Dermis blood vessel endothelial cell (primary cell): ENCODE measurements around the gene KLHDC7B. TPM values are rescaled to one million over a fixed set of nuclear protein-coding genes. Genes with fewer than 3 reads are reported as not detected.
A peak's percentile ranks its signal among the peaks of the same experiment; 100 is the strongest.

Experiments
- DNase-seq: peaks from one replicate; pipeline ENCODE4 v3.0.0; 2010
- total RNA-seq: library from RNA; depleted of rRNA; stranded (reverse); fragments of >200 nt; gene quantifications from 2 replicates; pipeline ENCODE4 v1.2.3, GENCODE V29; 2014

Gene KLHDC7B
- total RNA-seq, 1 donor from 2014 or later, result not detected

DNA sequence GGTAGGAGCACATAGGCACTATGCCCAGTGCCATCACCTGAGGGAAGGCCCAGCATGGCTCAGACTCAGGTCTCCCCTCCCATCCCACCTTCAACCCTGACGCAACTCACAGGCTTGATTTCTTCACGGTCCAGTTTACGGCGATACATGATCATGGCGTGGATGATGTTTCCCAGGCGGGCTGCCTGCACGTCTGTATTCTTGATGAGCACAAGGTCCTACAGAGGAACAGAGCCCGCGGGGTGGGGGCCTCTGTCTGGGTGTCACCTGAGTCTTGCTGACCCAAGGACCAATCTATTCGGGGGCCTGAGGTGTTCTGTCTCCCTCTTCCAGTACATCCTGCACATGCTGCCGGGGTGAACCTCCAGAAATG, 28.7 kb downstream of the KLHDC7B start:
- no peak for DNase-seq

DNA sequence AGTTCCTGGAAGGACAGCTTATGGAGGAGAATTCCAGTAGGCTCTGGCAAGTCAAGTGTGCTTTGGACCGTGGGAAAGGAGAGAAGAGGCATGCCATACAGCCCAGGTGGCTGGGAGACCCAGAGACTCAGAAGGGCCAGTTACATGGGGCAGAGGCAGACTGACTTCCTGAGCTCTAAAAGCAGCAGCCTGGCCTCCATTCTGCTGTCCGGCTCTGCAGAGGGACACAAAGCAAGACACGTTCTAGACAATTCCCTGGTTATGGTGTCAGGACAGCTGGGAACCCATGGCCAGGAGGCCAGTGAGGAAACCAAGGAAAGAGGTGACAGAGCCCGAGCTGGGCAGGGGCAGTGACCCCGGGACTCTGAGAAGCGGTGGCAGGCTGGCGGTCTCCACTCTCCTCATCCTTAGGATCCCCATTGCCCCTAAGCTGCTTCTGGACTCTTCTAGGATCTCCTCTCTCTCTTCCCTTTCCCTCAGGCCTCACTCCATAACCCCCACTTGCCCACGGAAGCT, 29.8 kb downstream of the KLHDC7B start:
- no peak for DNase-seq

DNA sequence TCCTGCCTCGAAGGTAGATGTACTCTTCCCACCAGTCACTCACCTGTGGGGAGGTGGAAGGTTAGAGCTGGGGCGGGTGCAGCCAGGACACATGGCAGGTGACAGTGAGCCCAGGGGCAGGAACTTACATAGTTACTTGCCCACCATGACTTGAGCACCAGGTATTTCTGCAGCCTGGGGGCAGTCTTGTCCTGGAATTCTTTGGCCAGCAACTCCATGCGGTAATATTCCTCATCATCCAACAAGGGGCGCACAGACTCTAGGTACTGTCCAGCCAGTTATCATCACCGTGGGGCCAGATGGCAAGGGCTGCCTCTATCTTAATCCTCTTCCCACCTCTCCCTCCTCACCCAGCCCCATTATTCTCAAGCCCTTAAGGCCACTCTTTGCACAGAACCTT, 30.4 kb downstream of the KLHDC7B start:
- peak; percentile 81 for DNase-seq

DNA sequence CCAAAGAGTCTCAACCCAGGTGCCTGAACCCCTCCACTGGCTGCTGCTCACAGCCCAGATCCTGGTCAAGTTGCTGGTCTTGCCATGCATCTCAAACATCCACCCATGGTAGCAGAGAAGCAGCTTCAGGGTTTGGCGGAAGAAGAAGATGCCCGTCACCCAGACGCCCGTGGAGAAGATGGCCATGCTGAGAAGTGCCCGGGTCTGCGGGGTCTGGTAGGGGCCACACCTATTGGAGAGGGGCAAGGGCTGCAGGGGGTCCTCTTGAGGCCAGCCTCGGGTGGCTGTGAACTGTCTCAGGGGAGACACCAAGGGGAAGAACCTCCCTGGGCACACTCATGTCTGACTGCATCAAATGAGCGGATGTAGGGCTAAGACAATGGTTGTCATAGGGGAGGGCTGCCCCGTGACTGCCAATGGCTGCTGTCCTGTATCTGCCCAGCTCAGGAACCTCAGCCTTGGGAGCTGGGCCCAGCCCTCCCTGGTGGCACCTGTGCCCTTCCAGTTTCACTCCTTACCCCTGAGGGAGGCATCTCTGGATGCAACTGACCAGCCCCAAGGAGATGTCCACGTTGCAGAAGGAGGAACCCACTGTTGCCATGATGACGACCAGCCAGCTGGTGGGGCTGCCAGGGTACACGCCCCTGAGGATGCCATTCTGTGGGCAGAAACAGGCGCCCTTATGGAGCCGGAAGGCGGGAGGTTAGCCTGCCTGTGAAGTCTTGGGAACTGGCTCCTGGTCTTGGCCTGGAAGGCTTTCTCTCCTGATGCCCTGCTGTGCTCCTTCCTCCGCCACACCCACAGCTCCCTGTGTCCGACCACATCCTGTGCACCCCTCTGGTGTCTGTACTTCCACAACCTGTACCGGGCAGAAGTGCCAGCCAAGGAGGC, 31.4 kb downstream of the KLHDC7B start:
- DNase-seq, result no peak

DNA sequence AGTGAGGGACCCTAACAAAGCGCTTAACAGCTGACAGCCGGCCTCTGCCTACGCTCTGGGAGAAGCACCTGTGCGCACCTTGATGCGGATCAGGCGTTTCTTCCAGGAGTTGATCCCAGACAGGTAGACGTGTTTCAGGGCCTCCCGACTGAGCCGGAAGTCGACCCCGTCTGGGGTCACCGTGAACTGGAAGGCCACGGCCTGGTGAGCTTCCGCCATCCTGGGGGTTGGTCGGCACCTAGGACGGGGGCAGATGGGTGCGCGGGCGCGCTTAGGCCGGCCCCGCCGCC, 31.9 kb downstream of the KLHDC7B start:
- DNase-seq, result no peak

DNA sequence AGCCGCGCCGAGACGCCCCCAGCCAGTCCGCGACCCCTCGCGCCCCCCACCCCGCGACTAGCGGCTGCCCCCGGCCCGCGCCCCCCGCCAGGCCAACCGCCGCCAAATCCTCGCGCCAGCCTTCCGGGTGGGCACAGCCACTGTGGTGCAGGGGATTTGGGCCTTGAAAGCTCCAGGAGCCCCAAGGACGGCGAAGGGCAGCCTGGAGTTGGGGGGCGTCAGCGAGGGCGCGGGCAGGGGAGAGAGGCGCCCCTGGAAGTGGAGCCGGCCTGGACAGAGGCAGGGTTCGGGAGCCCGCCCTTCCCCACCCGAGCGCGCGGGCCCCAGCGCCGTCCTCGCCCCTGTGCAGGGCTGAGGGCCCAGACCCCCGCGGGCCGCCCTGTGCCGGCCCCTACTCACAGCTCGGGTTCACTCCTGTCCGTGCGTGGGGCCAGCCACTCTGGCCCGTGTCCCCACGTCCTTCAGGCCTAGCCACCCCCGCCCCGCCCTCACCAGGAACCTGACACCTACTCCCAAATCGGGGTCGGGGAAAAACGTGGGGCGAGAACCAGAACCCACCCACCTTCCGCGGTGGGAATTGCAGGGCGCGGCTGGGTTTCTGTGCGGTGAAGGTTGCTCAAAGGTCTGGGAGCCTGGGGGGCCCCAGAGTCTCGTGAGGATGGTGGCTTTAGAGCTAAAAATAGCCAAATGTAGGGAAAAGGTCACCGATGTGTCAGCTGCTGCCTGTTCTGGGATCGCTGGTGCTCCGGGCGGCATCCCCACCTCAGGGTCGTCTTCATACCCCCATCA, 32.5 kb downstream of the KLHDC7B start, which contains the start of gene CPT1B:
CPT1B (minus strand) TSS at position 441 of the 789 bp plus-strand sequence. CDS start 512 bp downstream, outside the sequence.
- no peak for DNase-seq

DNA sequence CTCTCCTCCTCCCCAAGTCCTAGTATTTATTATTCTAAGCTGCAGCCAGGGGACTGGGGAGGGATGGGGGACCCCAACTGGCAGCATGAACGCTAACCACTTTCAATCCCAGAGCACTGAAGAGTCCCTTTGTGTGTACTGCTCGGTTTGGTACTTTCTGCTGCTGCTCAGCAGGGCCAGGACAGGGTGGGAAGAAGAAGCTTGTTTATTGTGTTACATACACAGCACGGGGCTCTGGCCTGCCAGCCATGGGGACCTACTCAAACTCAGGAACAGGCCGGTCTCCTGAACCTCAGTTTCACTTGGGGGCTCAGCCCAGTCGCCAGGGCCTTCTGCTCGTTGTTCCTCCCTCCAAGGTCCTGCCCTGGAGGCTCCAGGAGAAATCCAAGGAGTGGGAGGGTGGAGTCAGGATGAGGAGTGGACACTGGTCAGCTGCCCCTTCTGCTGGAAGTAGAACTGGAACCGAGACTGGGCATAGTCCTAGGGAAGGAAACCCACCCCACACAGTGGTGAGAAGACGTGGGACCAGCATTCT, 33.1 kb downstream of the KLHDC7B start:
- no peak for DNase-seq

DNA sequence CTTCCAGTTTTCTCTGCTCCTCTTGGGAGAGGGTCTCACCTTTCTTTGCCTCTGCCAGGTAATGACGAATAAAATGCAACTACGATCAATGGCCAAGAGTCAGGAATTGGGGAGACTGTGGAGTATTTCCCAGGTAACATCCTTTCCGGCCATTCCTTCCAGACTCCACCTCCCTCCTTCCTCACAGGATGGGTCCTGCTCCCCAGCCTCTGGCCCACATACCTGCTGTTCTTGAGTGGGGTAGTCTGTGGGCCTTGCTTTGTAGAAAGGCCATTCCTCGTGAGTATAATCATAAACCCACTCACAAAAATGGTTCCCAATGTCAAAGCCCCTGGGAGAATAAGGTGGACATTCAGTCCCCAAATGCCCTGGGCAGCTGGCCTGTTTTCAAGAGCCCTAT, 34.1 kb downstream of the KLHDC7B start:
- no peak for DNase-seq

DNA sequence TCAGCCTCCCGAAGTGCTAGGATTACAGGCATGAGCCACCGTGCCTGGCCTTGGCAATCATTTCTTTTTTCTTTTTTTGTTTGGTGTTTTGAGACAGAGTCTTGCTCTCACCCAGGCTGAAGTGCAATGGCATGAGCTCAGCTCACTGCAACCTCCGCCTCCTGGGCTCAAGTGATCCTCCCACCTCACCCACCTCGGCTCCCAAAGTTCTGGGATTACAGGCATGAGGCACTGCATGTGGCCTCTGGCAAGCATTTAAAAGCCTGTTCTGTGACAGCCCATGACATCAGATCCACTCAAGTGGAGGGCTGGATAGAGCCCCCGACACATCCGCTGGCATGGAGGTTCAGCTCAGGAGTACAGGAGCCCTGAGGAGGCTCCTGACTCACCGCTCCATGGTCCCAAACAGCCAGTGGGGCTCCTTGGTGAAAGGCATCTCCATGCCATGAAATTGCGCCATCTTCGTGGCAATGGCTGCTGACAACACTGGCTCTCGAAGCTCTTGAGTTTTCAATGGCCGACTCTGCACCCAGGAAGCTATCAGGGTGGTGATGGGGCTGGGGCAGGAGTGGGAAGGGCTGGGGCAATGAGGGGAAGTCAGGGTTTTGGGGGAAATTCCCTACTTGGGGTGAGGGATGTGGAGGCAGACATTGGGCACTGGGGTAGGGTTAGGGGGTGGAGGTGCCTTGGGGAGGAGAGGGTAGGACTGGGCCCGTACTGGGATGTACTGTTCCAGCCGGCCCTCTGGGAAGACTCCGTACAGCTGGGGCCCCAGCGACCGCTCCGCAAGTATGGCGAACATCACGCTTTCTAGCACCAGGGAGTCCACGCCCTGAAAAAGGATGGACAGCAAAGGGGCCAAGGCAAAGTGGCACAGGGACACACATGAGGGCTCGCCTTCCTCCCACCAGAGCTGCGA, 35.6 kb downstream of the KLHDC7B start:
- DNase-seq, result no peak

DNA sequence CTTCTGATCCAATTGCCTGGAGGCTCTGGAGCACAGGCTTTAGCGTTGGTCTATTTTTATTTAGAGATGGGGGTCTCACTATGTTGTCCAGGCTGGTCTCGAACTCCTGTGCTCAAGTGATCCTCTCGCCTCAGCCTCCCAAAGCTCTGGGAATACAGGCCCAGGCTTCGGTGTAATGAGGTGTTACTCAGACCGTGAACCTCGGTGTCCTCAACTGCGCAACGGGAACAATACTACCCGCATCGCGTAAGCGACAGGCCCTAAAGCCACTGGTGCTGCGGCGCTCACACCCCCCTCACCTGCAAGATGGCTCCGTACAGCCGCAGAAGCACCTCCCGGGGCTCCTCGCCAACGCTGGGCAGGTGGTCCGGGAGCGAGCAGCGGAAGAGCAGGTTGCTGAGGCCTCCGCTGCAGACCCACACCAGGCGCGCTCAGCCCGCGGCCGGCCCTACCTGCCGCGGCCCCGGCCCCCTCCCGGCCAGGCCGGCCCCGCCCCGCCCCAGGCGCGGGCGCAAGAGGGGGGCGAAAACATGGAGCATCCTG, 36.3 kb downstream of the KLHDC7B start:
- peak; percentile 39 for DNase-seq

DNA sequence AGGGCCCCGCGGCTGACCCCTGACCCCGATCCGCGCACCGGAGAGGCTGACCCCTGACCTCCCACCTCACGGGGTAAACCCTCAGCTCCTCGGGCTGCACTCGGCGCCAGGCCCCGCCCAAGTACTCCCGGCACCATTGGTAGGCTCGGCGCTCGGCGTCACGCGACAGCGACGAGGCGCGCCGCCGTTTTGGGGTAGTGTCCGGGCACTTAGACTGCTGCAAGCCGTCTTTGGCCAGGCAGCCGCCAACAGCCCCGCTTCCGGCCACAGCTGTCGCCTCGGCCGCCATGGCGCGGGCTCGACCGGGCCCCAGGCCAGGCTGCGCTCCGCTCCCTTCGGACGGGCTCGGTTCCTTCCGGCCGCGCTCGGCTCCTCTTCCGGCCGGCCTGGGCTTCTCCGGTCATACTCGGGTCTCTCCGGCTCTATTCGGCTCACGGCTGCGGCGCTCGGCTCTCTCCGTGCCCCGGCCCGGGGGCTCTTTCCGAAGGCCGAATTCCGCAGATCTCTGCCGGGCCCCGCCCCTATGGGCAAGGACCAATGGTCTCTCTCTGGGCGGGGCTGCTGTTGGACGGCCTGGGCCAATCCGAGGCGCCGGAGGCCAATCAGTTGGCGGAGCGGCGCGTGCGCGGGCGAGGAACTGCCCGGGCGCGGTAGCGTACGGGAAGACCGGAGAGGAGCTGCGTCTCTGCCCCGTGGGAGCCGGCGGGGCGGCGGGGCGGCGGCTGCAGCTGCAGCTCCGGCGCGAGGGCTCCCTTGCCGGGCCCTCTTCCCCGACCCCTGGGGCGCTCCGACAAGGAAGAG, 37.0 kb downstream of the KLHDC7B start, which contains the start of gene CHKB:
CHKB (minus strand) TSS at position 357 of the 801 bp plus-strand sequence; CDS start at position 289, 68 bp downstream.
- DNase-seq, result peak; percentile 98

DNA sequence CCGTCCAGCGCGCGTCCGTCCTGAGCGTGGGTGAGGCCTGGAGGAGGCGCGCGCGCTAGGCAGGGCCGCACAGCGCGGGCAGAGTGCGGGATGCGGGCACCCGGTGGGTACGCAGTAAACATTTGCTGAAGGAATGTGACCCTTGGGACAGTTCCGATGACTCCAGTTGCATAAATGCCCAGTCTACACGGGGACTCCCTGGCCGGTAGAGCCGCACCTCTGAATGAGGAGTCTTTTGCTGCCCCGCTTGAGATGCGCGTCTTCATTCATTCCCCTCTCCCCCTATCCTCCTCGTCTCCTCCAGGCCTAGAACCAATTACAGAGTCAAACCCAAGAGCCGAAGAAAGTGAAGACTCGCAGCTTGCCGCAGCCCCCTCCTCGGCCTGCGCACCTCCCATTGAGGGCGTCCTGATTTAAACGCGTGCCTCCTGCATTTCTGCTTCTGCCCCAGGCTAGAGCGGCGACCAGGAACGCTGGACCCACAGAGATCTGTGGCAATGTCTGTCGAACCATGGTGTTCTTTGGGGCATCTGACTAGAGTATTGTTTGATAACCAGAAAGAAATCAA, 37.7 kb downstream of the KLHDC7B start:
- DNase-seq, result no peak

DNA sequence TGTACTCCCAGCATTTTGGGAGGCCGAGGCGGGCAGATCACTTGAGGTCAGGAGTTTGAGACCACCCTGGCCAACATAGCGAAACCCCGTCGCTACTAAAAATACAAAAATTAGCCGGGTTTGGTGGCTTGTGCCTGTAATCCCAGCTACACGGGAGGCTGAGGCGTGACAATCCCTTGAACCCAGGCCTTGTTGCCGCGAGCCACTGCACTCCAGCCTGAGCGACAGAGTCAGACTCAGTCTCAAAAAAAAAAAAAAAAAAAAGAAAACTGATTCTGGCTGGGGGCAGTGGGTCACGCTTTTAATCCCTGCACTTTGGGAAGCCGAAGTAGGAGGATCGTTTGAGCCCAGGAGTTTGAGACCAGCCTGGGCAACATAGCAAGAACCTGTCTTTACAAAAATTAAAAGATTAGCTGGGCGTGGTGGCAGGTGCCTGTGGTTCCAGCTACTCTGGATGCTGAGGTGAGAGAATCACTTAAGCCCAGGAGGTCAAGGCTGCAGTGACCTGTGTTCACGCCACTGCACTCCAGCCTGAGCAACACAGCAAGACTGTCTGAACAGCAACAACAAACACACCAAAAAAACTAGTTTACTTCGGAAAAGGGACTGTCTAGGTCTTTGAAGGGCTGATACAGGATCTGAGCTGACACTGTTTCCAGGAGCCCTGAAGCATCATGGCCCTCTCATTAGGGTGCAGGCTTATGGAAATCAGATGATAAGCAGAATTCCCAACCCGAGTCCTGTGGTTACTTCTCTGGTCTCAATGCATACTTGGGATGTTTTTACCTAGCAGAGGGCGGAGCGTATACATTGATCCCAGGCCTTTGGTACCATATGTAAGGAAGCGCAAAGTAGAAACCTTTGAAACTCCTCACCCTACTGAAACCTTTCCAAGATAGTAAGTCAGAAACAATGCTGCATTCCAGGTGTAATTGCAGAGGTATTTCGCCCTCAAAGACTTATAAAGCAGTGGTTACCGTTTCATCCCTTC, 38.7 kb downstream of the KLHDC7B start:
- no peak for DNase-seq

DNA sequence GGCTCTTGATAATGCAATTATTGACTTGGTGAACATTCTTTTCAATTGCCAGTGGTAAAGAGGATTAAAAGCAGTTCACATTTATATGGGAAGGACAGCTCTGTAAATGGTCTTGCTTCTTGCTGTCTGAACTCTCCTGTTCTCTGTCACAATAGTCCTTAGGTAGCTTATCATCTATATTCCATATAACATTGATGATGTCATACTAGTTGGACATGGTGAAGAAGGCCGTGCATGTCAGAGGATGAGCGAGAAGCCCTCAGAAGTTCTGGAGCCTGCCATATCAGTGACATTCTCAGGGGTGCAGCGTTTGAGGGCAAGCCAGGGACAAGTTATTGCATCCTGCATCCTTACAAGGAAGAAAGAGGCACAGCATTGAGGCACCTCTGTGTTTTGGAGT, 39.5 kb downstream of the KLHDC7B start:
- DNase-seq, result no peak

DNA sequence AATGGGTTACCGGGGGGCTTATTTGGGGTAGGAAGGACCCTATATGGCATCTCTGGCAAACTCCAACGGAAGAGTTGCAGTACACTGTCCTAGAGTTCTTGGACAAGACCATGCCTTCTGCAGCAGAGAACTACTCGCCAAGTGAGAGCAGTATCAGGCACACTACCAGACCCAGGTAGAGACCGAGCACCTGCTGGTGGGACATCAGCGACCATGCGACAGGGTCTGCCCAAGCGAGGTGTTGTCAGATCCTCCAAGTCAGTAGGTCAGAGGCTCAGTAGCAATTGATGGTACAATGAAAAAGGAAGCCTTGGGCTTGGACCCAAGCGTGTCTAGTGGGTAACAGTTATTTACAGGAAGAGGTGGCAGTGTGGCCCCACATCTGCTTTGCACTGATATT, 40.1 kb downstream of the KLHDC7B start:
- DNase-seq, result no peak

DNA sequence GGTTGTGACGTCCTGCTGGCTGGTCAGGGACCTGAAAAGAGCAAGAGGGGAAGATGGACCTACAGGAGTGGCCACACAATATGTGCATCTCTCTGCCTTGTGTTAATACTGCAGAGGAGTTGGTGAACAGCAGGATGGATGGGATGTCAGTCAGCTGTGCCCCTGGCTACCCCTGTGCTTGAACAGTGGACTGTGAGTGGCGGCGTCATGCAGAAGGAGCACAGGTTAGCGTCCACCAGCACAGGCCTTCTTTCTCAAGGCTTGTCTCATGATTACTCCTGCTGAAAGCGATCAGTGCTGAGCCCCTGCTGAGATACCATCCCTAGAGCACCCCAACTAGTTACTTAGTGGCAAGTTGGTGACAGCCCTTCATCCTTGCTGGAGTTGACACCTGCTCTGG, 40.7 kb downstream of the KLHDC7B start:
- DNase-seq, result no peak

DNA sequence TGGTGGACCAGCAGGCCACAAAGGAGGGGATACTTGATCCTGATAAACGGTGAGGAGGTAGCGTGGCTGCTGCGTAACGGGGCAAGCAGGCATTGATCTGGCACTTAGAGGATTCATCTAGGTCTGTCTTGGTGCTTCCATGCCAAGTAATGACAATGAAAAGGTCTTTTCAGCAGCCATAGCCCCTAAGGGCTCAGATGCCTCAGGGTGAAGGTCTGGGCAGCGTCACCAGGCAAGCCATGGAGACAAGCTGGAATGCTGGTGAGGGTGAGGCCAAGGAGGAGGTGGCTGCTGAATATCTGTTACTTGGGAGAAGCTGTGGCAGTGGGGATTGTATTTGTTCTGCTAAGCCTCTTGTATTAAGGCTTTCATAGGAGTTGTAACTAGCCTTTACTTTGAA, 41.7 kb downstream of the KLHDC7B start:
- no peak for DNase-seq

DNA sequence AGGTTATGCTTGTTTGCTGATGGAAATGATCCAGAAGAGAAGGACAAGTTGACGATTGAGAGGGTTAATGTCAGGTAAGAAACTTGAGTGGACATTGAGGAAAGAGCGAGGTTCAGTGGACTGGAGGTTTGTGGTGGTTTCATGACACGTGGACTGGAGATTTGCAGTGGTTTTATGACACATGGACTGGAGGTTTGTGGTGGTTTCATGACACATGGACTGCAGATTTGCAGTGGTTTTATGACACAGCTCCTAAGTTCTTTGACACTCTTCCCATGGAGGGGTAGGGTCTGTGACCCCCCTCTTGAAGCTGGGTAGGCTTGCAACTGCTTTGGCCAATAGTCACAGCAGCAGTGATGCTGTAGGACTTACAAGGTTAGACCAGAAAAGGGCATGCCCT, 49.5 kb downstream of the KLHDC7B start:
- no peak for DNase-seq

DNA sequence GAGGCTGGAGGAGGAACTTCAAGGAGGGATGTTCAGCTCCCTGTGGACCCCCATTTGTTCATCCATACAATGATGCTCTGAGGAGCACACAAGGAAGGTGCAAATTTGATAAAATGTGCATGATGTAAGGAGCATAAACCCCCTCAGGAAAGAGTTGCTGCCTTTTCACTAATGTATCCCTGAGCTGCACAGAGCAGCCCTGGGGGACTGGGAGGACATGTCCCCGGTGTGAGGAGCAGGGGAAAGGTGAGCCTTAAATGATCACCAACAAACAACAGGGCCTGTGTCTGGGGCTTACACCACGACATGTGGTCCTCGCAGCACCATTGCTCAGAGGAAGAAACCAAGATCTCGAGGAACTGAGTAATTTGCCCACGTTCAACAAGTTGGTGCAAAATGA, 51.4 kb downstream of the KLHDC7B start:
- DNase-seq, result no peak
